Right cardiac atrium (tissue), 5 donors: ENCODE measurements around the gene FAM120B. TPM values are rescaled to one million over a fixed set of nuclear protein-coding genes. Genes with fewer than 3 reads are reported as not detected.

Experiments used
- ATAC-seq, 2 donors: fragments of 200-7000 bp; cut with Tn5 transposase; one replicate each; pipeline versions ENCODE4 v1.8.0 to v1.9.1; 2020; ENCODE audit warnings: moderate library complexity in 2 of 2, mild to moderate bottlenecking in 1 of 2
- DNase-seq, 3 donors: peaks; one replicate each; pipeline ENCODE4 v3.0.0-alpha.2; 2020
- H3K27ac ChIP-seq: one replicate; pipeline ENCODE4 v1.5.1; 2013; ENCODE audit warnings: mild to moderate bottlenecking, low read length, control low read depth, moderate library complexity
- H3K27me3 ChIP-seq: one replicate; pipeline ENCODE4 v1.6.1; 2013; ENCODE audit not compliant: control insufficient read depth, insufficient read depth
- H3K4me1 ChIP-seq: one replicate; pipeline ENCODE4 v1.6.1; 2013; ENCODE audit warnings: low read length; ENCODE audit not compliant: control insufficient read depth, insufficient read depth
- H3K4me3 ChIP-seq: one replicate; pipeline ENCODE4 v1.5.1; 2013; ENCODE audit warnings: low read length, control low read depth
- H3K9me3 ChIP-seq: one replicate; pipeline ENCODE4 v1.6.1; 2013; ENCODE audit warnings: low read length; ENCODE audit not compliant: control insufficient read depth
- WGBS: extraction: QIAGEN DNeasy Blood & Tissue Kit; methylation state at CpG from one replicate; pipeline ENCODE4 v1.1.7; 2013; 5-methylcytosine and 5-hydroxymethylcytosine counted together
- intact Hi-C, 4 donors: fragments of 100-400 bp; cut with DNase I; formaldehyde crosslinking; loops; one replicate each; pipeline versions ENCODE4 v1.11.0 to v1.14.0; 2022 to 2023
- polyA plus RNA-seq: library from polyadenylated mRNA; stranded (reverse); fragments of 200-250 nt; gene quantifications from one replicate; pipeline ENCODE4 v1.2.3, GENCODE V29; 2013
- total RNA-seq, 4 donors: library from RNA; stranded (reverse); fragmentation: NEBNext Ultra II Directional; extraction: Animal tissue kit (Norgen Biotek cat#: 25700); gene quantifications; one replicate each; pipeline ENCODE4 v1.2.1, GENCODE V29; 2021
- donor health status: healthy with polysubstance abuse.
- donor health status: DM: no; HTN: yes; CAD: no.
- donor health status: DM: no; HTN: no; CAD: no.
- donor health status: DM: no; HTN: yes; CAD: no; lungs with severe emphysema.
- donor health status: DM: yes; HTN: yes; CAD: no.

Gene FAM120B
- total and polyA plus RNA-seq, 5 donors: 10.7 to 31.9 (median 28.9) TPM

- H3K4me1 ChIP-seq: no peaks in the 10 kb centered on the region
- H3K4me3 ChIP-seq: no peak overlapping the region
- no peaks in the 10 kb centered on the region for H3K27me3 ChIP-seq
- H3K9me3 ChIP-seq: no peaks in the 10 kb centered on the region
- ATAC-seq (no peak), DNase-seq (peak in 1 of 3 donors; percentile 30)
- intact Hi-C loops: no loop called here
- no peak overlapping the region for H3K27ac ChIP-seq
- WGBS: 89% methylated on average over 19 of the region's 19 CpGs
These were observed 117.5 kb downstream of the FAM120B start for GRCh38 chr6:170423814-170424603.

GRCh38 chr6:170424604-170425126, 118.1 kb downstream of the FAM120B start:
- DNase-seq: peak in 1 of 3 donors; percentile 29
- Histone ChIP-seq H3K4me3 (no peak overlapping the region), H3K27ac (no peak overlapping the region), H3K9me3 (no peaks in the 10 kb centered on the region), H3K27me3 (no peaks in the 10 kb centered on the region), H3K4me1 (no peaks in the 10 kb centered on the region)
- ATAC-seq: no peak
- 90% methylated on average over 7 of the region's 7 CpGs for WGBS
- intact Hi-C loops: no loop called here

- peak in 1 of 2 donors; percentile 51 for ATAC-seq
- Histone ChIP-seq H3K4me1 (no peaks in the 10 kb centered on the region), H3K27me3 (no peaks in the 10 kb centered on the region), H3K4me3 (no peak overlapping the region), H3K27ac (no peak overlapping the region), H3K9me3 (no peaks in the 10 kb centered on the region)
- DNase-seq: peak in 1 of 3 donors; percentile 31
- 29% methylated on average over 7 of the region's 7 CpGs for WGBS
- intact Hi-C loops: no loop called here
These were observed 122.9 kb downstream of the FAM120B start for GRCh38 chr6:170429450-170429849.

GRCh38 chr6:170433163-170434116, 126.9 kb downstream of the FAM120B start:
- peaks cover 2% of the 10 kb centered on the region for H3K9me3 ChIP-seq
- H3K4me3 ChIP-seq: no peak overlapping the region
- H3K27ac ChIP-seq: no peak overlapping the region
- ATAC-seq: no peak
- H3K27me3 ChIP-seq: no peaks in the 10 kb centered on the region
- DNase-seq: peak in 1 of 3 donors; percentile 33
- peaks cover 4% of the 10 kb centered on the region for H3K4me1 ChIP-seq
- intact Hi-C loops: no loop called here
- WGBS: 74% methylated on average over 17 of the region's 17 CpGs

- WGBS: 70% methylated on average over 20 of the region's 20 CpGs
- DNase-seq (peak in 1 of 3 donors; percentile 16), ATAC-seq (no peak)
- intact Hi-C loops: no loop called here
- no peak overlapping the region for H3K27ac ChIP-seq
- peaks cover 4% of the 10 kb centered on the region for H3K4me1 ChIP-seq
- H3K27me3 ChIP-seq: no peaks in the 10 kb centered on the region
- H3K4me3 ChIP-seq: no peak overlapping the region
- peaks cover 2% of the 10 kb centered on the region for H3K9me3 ChIP-seq
These were observed 127.7 kb downstream of the FAM120B start for GRCh38 chr6:170434117-170434820.

- H3K27me3 ChIP-seq: no peaks in the 10 kb centered on the region
- H3K4me1 ChIP-seq: peaks cover 4% of the 10 kb centered on the region
- WGBS: 80% methylated on average over 17 of the region's 17 CpGs
- no peak overlapping the region for H3K4me3 ChIP-seq
- H3K27ac ChIP-seq: no peak overlapping the region
- intact Hi-C loops: no loop called here
- peaks cover 2% of the 10 kb centered on the region for H3K9me3 ChIP-seq
- ATAC-seq (no peak), DNase-seq (peak in 1 of 3 donors; percentile 15)
These were observed 128.2 kb downstream of the FAM120B start for GRCh38 chr6:170434821-170435155.

GRCh38 chr6:170435766-170436165, 129.2 kb downstream of the FAM120B start:
- no peak overlapping the region for H3K27ac ChIP-seq
- DNase-seq (no peak), ATAC-seq (no peak)
- peaks cover 4% of the 10 kb centered on the region for H3K4me1 ChIP-seq
- intact Hi-C loops: no loop called here
- no peaks in the 10 kb centered on the region for H3K27me3 ChIP-seq
- WGBS: 88% methylated on average over 1 of the region's 1 CpG
- no peak overlapping the region for H3K4me3 ChIP-seq
- peaks cover 2% of the 10 kb centered on the region for H3K9me3 ChIP-seq

GRCh38 chr6:170436209-170436809, 129.8 kb downstream of the FAM120B start:
- Histone ChIP-seq H3K4me1 (peaks cover 4% of the 10 kb centered on the region), H3K27me3 (no peaks in the 10 kb centered on the region), H3K4me3 (no peak overlapping the region), H3K9me3 (peaks cover 2% of the 10 kb centered on the region), H3K27ac (no peak overlapping the region)
- ATAC-seq (no peak), DNase-seq (no peak)
- WGBS: 80% methylated on average over 3 of the region's 3 CpGs
- intact Hi-C loops: no loop called here

- peak in 1 of 3 donors; percentile 22 for DNase-seq
- peaks cover 2% of the 10 kb centered on the region for H3K9me3 ChIP-seq
- no peak overlapping the region for H3K4me3 ChIP-seq
- intact Hi-C loops: no loop called here
- no peak for ATAC-seq
- H3K27me3 ChIP-seq: no peaks in the 10 kb centered on the region
- peaks cover 4% of the 10 kb centered on the region for H3K4me1 ChIP-seq
- 66% methylated on average over 12 of the region's 12 CpGs for WGBS
- H3K27ac ChIP-seq: no peak overlapping the region
These were observed 131.3 kb downstream of the FAM120B start for GRCh38 chr6:170437719-170438401.

- peak; percentile 93 to 95 for ATAC-seq
- H3K4me3 ChIP-seq: no peak overlapping the region
- peak; percentile 85 to 86 (median 86) for DNase-seq
- H3K4me1 ChIP-seq: peaks cover 4% of the 10 kb centered on the region
- H3K27me3 ChIP-seq: no peaks in the 10 kb centered on the region
- no peak overlapping the region for H3K27ac ChIP-seq
- intact Hi-C loops: no loop called here
- 1% methylated on average over 15 of the region's 15 CpGs for WGBS
- peaks cover 2% of the 10 kb centered on the region for H3K9me3 ChIP-seq
These were observed 131.8 kb downstream of the FAM120B start for GRCh38 chr6:170438402-170438753.
